Natural killer cell (primary cell): ENCODE results near the gene SRPRB. TPM values are rescaled to one million over a fixed set of nuclear protein-coding genes. Genes with fewer than 3 reads are reported as not detected.

Experiments
- ATAC-seq, 3 donors: fragments of 150-1000 bp in 2 of 3; fragments of 200-7000 bp in 1 of 3; cut with Tn5 transposase; 1 replicate in 1 of 3; 2 replicates in 2 of 3; pipeline ENCODE4 v1.10.0; 2021; ENCODE audit warnings: mild to moderate bottlenecking in 2 of 3, moderate library complexity in 2 of 3
- DNase-seq, 2 donors: peaks; one replicate each; pipeline versions ENCODE4 v3.0.0 to v3.0.0-alpha.2; 2013 to 2021; ENCODE audit warnings: mixed read lengths in 1 of 2
- H3K27ac ChIP-seq: one replicate; pipeline ENCODE4 v1.5.1; 2013; ENCODE audit warnings: mild to moderate bottlenecking, low read length
- H3K27me3 ChIP-seq: one replicate; pipeline ENCODE4 v1.6.1; 2013; ENCODE audit warnings: low read length; ENCODE audit not compliant: control insufficient read depth, insufficient read depth
- H3K36me3 ChIP-seq: one replicate; pipeline ENCODE4 v1.6.1; 2013; ENCODE audit warnings: low read length; ENCODE audit not compliant: control insufficient read depth, insufficient read depth
- H3K4me1 ChIP-seq: one replicate; pipeline ENCODE4 v1.6.1; 2013; ENCODE audit warnings: low read length; ENCODE audit not compliant: control insufficient read depth, insufficient read depth
- H3K4me3 ChIP-seq: one replicate; pipeline ENCODE4 v1.5.1; 2013; ENCODE audit warnings: low read length
- H3K9me3 ChIP-seq: one replicate; pipeline ENCODE4 v1.6.1; 2013; ENCODE audit warnings: low read length; ENCODE audit not compliant: control insufficient read depth, insufficient read depth
- H3K27ac Mint-ChIP-seq, 2 donors: one replicate each; pipeline ENCODE4 v1.8.0; 2022; ENCODE audit warnings: mild to moderate bottlenecking in 2 of 2, mixed read lengths in 2 of 2, moderate library complexity in 1 of 2
- H3K27me3 Mint-ChIP-seq, 2 donors: one replicate each; pipeline ENCODE4 v1.8.0; 2022; ENCODE audit warnings: low read depth in 2 of 2, mixed read lengths in 2 of 2
- H3K36me3 Mint-ChIP-seq: one replicate; pipeline ENCODE4 v1.8.0; 2022; ENCODE audit warnings: mixed read lengths
- H3K4me1 Mint-ChIP-seq, 2 donors: one replicate each; pipeline ENCODE4 v1.8.0; 2022; ENCODE audit warnings: mixed read lengths in 2 of 2
- H3K4me3 Mint-ChIP-seq: one replicate; pipeline ENCODE4 v1.8.0; 2022; ENCODE audit warnings: mild to moderate bottlenecking, moderate library complexity, mixed read lengths
- H3K9me3 Mint-ChIP-seq, 2 donors: one replicate each; pipeline ENCODE4 v1.8.0; 2022; ENCODE audit warnings: mixed read lengths in 2 of 2
- WGBS: methylation state at CpG from one replicate; pipeline ENCODE4 v1.1.7; 2013; ENCODE audit warnings: missing lambda C conversion rate; ENCODE audit not compliant: insufficient coverage; 5-methylcytosine and 5-hydroxymethylcytosine counted together
- intact Hi-C: fragments of 100-400 bp; cut with micrococcal nuclease; formaldehyde crosslinking; loops from one replicate; pipeline ENCODE4 v1.14.2; 2022
- total RNA-seq, 4 donors: library from RNA; stranded (reverse); fragments of 120-200 nt in 1 of 4; gene quantifications; one replicate each; pipeline versions ENCODE4 v1.2.3 to v1.2.4, GENCODE V29; 2013 to 2022
- TF ChIP-seq, protein P1 (sequence below): fragments of 200-600 bp; IDR thresholded peaks from one replicate; pipeline ENCODE4 v1.8.0; 2022; ENCODE audit warnings: antibody characterized with exemption

The SRPRB gene
- total RNA-seq, 3 donors from 2014 or later (not counting 1 experiment from before 2014, with no cell fraction given): 19.8 to 26.4 (median 22.4) TPM

DNA sequence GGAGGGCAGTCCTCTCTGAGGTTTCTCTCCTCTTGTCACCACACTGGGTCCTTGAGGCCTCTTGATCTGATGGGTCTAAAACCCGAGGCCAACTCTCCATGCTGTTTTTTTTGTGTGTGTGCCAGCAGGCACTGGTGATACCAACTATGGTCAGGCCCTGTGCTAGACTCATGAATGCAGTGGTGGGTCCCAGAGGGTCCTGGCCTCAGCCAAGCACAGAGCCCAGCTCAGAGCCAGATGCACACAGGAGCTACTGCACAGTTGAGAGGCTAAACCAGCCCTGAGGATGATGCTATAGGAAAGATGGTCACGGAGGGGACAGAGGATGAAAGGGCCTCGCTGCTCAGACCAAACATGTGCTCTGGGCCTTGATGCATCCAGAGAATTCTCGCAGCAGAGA, 56.5 kb downstream of the SRPRB start:
- no peaks in the 10 kb centered on the region for H3K27me3 Mint-ChIP-seq
- TF ChIP-seq, protein P1, sequence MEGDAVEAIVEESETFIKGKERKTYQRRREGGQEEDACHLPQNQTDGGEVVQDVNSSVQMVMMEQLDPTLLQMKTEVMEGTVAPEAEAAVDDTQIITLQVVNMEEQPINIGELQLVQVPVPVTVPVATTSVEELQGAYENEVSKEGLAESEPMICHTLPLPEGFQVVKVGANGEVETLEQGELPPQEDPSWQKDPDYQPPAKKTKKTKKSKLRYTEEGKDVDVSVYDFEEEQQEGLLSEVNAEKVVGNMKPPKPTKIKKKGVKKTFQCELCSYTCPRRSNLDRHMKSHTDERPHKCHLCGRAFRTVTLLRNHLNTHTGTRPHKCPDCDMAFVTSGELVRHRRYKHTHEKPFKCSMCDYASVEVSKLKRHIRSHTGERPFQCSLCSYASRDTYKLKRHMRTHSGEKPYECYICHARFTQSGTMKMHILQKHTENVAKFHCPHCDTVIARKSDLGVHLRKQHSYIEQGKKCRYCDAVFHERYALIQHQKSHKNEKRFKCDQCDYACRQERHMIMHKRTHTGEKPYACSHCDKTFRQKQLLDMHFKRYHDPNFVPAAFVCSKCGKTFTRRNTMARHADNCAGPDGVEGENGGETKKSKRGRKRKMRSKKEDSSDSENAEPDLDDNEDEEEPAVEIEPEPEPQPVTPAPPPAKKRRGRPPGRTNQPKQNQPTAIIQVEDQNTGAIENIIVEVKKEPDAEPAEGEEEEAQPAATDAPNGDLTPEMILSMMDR: no peak
- 89% methylated on average over 4 of the region's 4 CpGs for WGBS
- no peak overlapping the region for H3K27ac Mint-ChIP-seq
- H3K4me3 ChIP-seq: no peak overlapping the region
- intact Hi-C loops: no loop called here
- peaks cover 0 to 9% of the 10 kb centered on the region in 2 donors for H3K4me1 Mint-ChIP-seq
- H3K9me3 ChIP-seq: no peaks in the 10 kb centered on the region
- no peak overlapping the region for H3K27ac ChIP-seq
- no peak overlapping the region for H3K4me3 Mint-ChIP-seq
- no peaks in the 10 kb centered on the region for H3K36me3 Mint-ChIP-seq
- ATAC-seq (no peak), DNase-seq (no peak)
- H3K4me1 ChIP-seq: no peaks in the 10 kb centered on the region
- no peaks in the 10 kb centered on the region for H3K9me3 Mint-ChIP-seq
- no peaks in the 10 kb centered on the region for H3K36me3 ChIP-seq
- H3K27me3 ChIP-seq: no peaks in the 10 kb centered on the region

DNA sequence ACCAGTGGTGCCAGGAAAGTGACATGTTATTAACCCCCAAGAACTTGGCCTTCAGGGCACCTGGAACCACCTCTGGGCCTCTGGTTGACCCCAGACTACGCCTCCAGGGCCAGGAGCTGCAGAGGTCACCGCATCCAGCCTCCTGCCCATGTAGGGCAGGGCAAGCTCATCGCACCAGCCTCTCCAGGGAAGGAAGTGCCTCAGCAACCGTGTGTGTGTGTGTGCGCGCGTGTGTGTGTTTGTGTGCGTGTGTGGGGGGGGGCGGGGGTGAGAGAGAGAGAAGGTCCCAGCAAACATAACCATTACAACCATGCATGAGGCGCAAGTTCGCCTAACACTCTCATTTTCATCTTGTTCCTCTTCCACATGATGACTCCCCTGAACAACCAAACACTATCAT, 58.3 kb downstream of the SRPRB start:
- H3K4me3 ChIP-seq: no peak overlapping the region
- intact Hi-C loops: no loop called here

DNA sequence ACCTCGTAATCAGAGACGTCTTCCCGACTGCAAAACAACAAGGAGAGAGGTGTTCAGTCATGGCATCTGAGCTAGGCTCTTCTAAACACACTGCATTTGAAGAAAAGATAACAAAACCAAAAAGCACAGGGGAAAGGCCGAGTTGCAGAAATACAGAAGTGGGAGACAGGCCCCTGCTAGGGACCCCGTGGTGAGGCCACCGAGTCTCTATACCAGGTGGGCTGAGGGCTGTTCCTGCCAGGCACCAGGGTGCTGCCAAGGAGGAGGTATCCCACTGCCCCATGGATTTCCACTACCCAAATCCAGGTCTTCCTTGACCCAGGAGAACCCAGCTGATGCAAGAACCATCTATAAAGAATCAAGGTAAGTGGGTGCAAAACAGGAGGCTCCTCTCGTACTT, 59.0 kb downstream of the SRPRB start:
- TF ChIP-seq, protein P1: no peak
- no peaks in the 10 kb centered on the region for H3K27me3 ChIP-seq
- no peaks in the 10 kb centered on the region for H3K9me3 ChIP-seq
- WGBS: 88% methylated on average over 7 of the region's 7 CpGs
- no peak overlapping the region for H3K4me3 ChIP-seq
- intact Hi-C loops: no loop called here
- Mint-ChIP-seq H3K9me3 (no peaks in the 10 kb centered on the region), H3K27ac (no peak overlapping the region), H3K27me3 (peaks cover 0 to 3% of the 10 kb centered on the region in 2 donors), H3K36me3 (no peaks in the 10 kb centered on the region), H3K4me3 (no peak overlapping the region), H3K4me1 (no peaks in the 10 kb centered on the region)
- no peaks in the 10 kb centered on the region for H3K36me3 ChIP-seq
- no peaks in the 10 kb centered on the region for H3K4me1 ChIP-seq
- no peak for DNase-seq
- H3K27ac ChIP-seq: no peak overlapping the region
- no peak for ATAC-seq

More for the DNA sequence above, 58.3 kb downstream of the SRPRB start:
- Histone ChIP-seq H3K9me3 (no peaks in the 10 kb centered on the region), H3K27me3 (no peaks in the 10 kb centered on the region), H3K36me3 (no peaks in the 10 kb centered on the region), H3K4me1 (no peaks in the 10 kb centered on the region), H3K27ac (no peak overlapping the region)
- Mint-ChIP-seq H3K36me3 (no peaks in the 10 kb centered on the region), H3K4me3 (no peak overlapping the region), H3K9me3 (no peaks in the 10 kb centered on the region), H3K27me3 (peaks cover 0 to 3% of the 10 kb centered on the region in 2 donors), H3K4me1 (no peaks in the 10 kb centered on the region), H3K27ac (no peak overlapping the region)
- ATAC-seq (no peak), DNase-seq (no peak)
- TF ChIP-seq, protein P1: no peak
- WGBS: 65% methylated on average over 6 of the region's 11 CpGs

DNA sequence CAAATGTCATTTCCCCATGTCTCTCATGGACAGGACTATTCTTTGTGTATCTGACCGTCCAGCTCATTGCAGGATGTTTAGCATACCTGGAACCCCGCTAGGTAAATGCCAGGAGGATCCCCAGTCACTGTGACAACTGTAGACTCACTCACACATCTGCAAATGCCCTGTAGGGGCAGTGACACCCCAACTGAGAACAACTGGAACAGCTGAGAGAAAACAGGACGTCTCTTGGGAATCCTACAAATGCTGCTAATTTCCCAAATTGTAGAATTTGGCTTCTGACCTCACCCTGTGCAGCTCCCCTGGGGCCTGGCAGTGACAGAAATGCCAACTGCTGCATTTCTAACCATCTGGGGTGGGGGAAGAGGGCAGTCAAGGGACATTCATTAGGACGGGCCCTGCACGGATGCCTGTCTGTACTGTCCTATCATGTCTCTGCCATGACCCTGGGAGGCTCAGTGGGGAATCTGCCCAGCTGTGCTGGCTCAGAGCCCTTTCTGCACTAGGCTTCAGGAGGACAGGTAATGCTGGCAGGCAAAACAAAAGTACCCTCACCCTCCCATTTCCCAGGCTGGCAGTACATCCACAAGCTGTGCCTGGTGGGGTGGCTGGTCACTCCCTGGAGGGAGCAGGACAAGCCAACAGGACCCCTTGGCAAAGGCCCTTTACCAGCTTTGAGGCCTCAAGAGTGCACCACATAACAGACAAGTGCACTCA, 59.7 kb downstream of the SRPRB start:
- Histone ChIP-seq H3K36me3 (no peaks in the 10 kb centered on the region), H3K9me3 (no peaks in the 10 kb centered on the region), H3K27ac (no peak overlapping the region), H3K4me1 (no peaks in the 10 kb centered on the region), H3K4me3 (no peak overlapping the region), H3K27me3 (no peaks in the 10 kb centered on the region)
- Mint-ChIP-seq H3K27ac (no peak overlapping the region), H3K4me3 (no peak overlapping the region), H3K4me1 (no peaks in the 10 kb centered on the region), H3K36me3 (no peaks in the 10 kb centered on the region), H3K9me3 (no peaks in the 10 kb centered on the region), H3K27me3 (peaks cover 0 to 3% of the 10 kb centered on the region in 2 donors)
- intact Hi-C loops: no loop called here
- ATAC-seq: no peak
- TF ChIP-seq, protein P1: no peak
- no peak for DNase-seq
- 84% methylated on average over 5 of the region's 5 CpGs for WGBS
